GM18951 (cell line): ENCODE results near the gene GIGYF2.

Experiments
- POLR2A ChIP-seq: IDR thresholded peaks from 4 replicates; pipeline ENCODE4 v1.6.1; 2011; ENCODE audit warnings: mild to moderate bottlenecking; ENCODE audit not compliant: insufficient read length, insufficient read depth; ENCODE audit errors: extremely low read depth
- in situ Hi-C: fragments of 300-500 bp; cut with MboI; formaldehyde crosslinking; loops from one replicate; pipeline ENCODE4 v1.12.0; 2022; ENCODE audit warnings: low sequenced_read_pairs, mixed read lengths, inconsistent platforms; ENCODE audit not compliant: unreplicated experiment

The GIGYF2 gene

GRCh38 chr2:232791518-232791917 is 94.4 kb downstream of the GIGYF2 start:
- in situ Hi-C loops: no loop called here
- no peak for TF ChIP-seq POLR2A

- no peak for TF ChIP-seq POLR2A
- in situ Hi-C loops: no loop called here
Observed at GRCh38 chr2:232793271-232793670, 96.1 kb downstream of the GIGYF2 start.

DNA sequence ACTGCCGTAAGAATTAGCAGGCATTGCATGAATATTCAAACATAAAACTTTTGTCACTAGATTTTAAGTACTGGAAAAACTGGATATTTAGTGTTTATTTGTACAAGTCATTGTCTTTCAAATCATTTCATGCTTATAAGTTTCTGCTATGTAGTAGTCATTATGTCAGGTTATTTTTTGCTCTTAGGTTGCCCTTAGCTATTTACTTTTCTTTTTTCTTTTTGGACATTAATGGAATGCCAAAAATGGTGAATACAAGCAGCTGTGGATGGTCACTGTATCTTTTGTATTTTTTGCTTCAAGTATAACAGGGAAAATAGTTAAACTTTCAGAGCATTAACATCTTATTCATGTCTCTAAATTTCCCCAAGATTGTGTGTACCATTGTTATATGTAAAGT is 97.8 kb downstream of the GIGYF2 start:
- TF ChIP-seq POLR2A: no peak
- in situ Hi-C loops: no loop called here

DNA sequence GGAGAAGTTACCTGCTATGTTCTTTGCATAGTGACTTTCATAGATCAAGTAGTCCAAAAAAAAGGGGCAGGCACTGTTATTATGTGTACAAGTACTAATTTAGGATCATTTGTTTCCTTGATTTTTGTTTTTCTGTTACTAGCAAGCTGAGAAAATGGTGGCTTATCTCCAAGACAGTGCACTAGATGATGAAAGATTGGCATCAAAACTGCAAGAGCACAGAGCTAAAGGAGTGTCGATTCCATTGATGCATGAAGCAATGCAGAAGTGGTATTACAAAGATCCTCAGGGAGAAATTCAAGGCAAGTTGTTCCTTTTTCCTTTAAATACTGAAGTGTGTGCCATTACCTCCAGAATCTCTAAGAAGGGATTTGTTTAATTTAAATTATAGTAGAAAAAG is 98.8 kb downstream of the GIGYF2 start:
- in situ Hi-C loops: no loop called here
- no peak for TF ChIP-seq POLR2A

DNA sequence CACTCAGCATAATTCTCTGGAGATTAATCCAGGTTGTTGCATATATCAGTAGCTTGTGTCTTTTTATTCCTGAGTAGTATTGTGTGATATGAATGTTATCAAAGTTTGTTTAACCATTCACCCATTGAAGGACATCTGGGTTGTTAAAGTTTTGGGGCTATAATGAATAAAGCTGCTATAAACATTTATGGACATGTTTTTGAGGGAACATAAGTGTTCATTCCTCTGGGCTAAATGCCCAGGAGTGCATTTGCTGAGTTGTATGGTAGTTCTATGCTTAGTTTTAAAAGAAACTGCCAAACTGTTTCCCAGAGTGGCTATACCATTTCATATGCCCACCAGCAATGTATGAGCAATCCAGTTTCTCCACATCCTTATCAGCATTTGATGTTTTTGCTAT is 101.1 kb downstream of the GIGYF2 start:
- in situ Hi-C loops: no loop called here
- TF ChIP-seq POLR2A: no peak

- in situ Hi-C loops: no loop called here
- no peak for TF ChIP-seq POLR2A
Observed at GRCh38 chr2:232800166-232800565, 103.0 kb downstream of the GIGYF2 start.

DNA sequence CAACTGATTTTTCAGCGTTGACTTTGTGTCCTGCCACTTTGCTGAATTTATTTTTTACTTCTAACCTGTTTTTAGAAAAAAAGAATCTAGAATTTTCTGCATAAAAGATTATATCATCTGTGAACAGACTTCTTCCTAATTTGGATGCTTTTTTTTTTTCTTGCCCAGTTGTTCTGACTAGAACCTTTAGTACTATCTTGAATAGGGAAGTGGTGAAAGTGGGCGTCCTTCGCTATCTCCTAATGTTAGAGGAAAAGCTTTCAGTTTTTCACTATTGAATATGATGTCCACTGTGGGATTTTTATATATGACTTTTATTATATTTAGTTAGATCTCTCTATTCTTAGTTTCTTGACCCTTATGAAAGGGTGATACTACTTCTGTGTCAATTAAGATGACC is 105.0 kb downstream of the GIGYF2 start:
- no peak for TF ChIP-seq POLR2A
- in situ Hi-C loops: no loop called here

DNA sequence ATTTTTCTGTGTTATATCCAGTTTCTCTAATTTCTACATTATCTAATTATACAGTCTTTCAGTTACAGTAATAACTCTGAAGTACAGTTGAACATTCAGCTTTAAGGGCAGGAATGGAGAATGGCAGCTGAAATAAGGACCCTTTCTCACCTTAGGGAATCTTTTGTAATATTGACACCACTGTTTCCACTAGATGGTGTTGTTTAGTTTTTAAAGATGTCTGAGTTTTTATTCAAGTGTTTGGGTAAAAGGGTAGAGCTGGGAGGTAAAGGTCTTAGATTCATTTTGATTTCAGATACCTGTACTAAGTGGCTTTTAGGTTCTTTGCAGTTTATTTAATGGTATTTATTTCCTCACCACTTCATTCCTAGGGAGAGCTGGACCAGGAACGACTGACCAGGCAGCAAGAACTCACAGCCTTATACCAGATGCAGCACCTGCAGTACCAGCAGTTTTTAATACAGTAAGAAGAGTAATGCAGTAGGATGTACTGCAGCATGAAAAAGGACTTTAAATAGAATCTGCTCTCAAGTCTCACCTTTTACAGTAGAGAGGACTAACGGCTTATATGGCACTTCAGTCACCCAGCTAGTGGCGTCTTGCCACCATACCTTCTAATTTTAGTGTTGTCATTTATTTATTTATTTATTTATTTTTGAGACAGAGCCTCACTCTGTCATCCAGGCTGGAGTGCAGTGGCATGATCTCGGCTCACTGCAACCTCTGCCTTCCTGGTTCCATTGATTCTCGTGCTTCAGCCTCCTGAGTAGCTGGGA is 112.4 kb downstream of the GIGYF2 start:
- in situ Hi-C loops: no loop called here
- no peak for TF ChIP-seq POLR2A

GRCh38 chr2:232810444-232810843 is 113.3 kb downstream of the GIGYF2 start:
- TF ChIP-seq POLR2A: no peak
- in situ Hi-C loops: no loop called here

DNA sequence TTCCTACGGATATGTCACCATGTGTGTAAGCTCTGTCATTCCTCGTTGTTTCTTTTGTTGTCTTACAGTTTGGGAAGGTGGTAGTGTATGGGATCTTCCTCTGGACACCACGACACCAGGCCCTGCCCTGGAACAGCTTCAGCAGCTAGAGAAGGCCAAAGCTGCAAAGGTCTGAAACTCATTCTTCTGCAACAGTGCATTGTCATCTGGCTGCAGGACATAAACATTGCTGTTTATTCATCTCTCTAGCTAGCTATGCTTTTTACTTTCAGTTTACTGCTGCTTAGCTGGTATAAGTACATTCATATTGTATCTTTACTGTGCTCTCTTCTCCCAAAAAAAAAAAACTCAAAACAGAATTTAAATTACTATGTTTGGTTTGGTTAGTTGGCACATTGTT is 118.4 kb downstream of the GIGYF2 start:
- TF ChIP-seq POLR2A: no peak
- in situ Hi-C loops: no loop called here

DNA sequence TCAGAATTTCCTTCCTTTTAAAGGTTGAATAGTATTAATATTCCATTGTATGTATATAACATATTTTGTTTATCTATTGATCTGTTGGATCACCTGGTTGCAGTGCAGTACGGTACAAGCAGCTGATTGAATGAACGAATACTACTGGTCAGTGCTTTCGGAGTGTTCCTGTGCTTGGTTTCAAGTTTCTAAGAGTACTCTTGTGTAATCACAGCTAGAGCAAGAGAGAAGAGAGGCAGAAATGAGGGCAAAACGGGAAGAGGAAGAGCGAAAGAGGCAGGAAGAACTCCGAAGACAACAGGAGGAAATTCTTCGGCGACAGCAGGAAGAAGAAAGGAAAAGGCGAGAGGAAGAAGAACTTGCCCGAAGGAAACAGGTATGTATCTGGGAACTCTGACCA is 119.5 kb downstream of the GIGYF2 start:
- in situ Hi-C loops: no loop called here
- no peak for TF ChIP-seq POLR2A

DNA sequence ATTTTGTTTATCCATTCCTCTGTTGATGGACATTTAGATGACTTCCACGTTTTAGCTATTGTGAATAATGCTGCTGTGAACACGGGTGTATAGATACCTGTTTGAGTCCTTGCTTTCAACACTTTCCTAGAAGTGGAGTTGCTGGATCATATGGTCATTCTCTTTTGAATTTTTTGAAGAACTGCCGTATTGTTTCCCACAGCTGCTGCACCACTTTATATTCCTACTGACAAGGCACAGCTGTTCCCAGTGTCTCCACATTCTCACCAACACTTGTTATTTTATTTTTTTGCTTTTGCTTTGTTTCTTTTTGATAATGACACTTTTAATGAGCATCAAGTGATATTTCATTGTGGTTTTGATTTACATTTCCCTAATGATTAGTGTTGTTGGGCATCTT is 120.6 kb downstream of the GIGYF2 start:
- TF ChIP-seq POLR2A: no peak
- in situ Hi-C loops: no loop called here

GRCh38 chr2:232829988-232830387 is 132.9 kb downstream of the GIGYF2 start:
- in situ Hi-C loops: no loop called here
- TF ChIP-seq POLR2A: no peak

GRCh38 chr2:232831496-232831895 is 134.4 kb downstream of the GIGYF2 start:
- no peak for TF ChIP-seq POLR2A
- in situ Hi-C loops: no loop called here

GRCh38 chr2:232833830-232834229 is 136.7 kb downstream of the GIGYF2 start:
- in situ Hi-C loops: no loop called here
- no peak for TF ChIP-seq POLR2A
